Choroid plexus epithelial cell (primary cell): ENCODE results near the gene SPRR2E.

Source experiments
- DNase-seq: peaks from one replicate; pipeline ENCODE4 v3.0.0-alpha.2; 2010; ENCODE audit warnings: low read depth
- H3K4me3 ChIP-seq: 2 replicates; pipeline ENCODE4 v1.5.1; 2011; ENCODE audit warnings: low read depth, mild to moderate bottlenecking, control low read depth, low read length, moderate library complexity
- TF ChIP-seq, protein P1 (sequence below): conservative IDR thresholded peaks from 2 replicates; pipeline ENCODE4 v1.5.1; 2011; ENCODE audit warnings: low read depth, mild to moderate bottlenecking, control low read depth, inconsistent platforms, low read length, moderate library complexity

The SPRR2E gene

DNA sequence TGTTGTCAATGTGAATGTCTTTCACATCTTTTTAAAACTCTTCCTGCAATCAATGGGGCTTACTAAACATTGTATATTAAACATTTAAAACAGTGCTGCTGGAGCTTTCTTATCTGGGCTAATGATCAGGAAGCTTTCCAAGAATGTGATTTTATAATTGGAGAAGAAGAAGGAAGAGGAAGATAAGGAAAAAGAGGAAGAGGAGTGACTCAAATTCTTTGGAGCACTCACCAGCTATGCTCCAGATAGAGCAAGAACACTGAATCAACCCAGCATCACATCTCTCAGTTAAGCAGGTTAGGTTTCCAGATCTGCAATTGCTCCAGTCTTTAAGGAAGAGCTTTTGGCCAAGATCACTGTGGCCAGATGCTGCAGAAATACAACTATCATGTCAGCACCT lies 1.4 kb upstream of the SPRR2E start:
- TF ChIP-seq, protein P1, sequence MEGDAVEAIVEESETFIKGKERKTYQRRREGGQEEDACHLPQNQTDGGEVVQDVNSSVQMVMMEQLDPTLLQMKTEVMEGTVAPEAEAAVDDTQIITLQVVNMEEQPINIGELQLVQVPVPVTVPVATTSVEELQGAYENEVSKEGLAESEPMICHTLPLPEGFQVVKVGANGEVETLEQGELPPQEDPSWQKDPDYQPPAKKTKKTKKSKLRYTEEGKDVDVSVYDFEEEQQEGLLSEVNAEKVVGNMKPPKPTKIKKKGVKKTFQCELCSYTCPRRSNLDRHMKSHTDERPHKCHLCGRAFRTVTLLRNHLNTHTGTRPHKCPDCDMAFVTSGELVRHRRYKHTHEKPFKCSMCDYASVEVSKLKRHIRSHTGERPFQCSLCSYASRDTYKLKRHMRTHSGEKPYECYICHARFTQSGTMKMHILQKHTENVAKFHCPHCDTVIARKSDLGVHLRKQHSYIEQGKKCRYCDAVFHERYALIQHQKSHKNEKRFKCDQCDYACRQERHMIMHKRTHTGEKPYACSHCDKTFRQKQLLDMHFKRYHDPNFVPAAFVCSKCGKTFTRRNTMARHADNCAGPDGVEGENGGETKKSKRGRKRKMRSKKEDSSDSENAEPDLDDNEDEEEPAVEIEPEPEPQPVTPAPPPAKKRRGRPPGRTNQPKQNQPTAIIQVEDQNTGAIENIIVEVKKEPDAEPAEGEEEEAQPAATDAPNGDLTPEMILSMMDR = no peak
- no peak overlapping the region for H3K4me3 ChIP-seq
- no peak for DNase-seq

DNA sequence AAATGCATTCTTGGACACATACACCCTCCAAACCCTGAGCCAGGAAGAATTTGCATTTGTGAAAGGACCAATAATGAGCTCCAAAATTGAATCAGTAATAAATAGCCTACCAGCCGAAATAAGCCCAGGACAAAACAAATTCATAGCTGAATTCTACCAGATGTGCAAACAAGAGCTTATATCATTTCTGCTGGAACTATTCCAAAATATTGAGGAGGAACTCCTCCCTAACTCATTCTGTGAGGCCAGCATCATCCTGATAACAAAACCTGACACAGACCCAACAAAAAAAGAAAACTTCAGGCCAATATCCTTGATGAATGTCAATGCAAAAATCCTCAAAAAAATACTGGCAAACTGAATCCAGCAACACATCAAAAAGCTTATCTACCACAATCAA lies 6.7 kb downstream of the SPRR2E start:
- TF ChIP-seq, protein P1 = no peak
- H3K4me3 ChIP-seq = no peak overlapping the region
- no peak for DNase-seq

DNA sequence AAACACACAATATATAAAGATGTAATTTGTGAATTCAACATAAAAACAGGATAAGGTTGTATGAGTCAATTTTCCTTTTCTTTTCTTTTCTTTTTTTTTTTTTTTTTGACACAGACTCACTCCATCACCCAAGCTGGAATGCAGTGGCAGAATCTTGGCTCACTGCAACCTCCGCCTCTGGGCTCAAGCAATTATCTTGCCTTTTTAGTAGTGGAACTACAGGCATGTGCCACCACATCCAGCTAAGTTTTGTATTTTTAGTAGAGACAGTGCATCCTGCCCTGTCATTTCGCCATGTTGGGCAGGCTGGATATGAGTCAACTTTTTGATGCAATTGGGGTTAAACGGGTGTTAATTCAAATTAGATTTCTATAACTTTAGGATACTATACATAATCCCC lies 12.6 kb downstream of the SPRR2E start:
- DNase-seq = no peak
- TF ChIP-seq, protein P1 = no peak

DNA sequence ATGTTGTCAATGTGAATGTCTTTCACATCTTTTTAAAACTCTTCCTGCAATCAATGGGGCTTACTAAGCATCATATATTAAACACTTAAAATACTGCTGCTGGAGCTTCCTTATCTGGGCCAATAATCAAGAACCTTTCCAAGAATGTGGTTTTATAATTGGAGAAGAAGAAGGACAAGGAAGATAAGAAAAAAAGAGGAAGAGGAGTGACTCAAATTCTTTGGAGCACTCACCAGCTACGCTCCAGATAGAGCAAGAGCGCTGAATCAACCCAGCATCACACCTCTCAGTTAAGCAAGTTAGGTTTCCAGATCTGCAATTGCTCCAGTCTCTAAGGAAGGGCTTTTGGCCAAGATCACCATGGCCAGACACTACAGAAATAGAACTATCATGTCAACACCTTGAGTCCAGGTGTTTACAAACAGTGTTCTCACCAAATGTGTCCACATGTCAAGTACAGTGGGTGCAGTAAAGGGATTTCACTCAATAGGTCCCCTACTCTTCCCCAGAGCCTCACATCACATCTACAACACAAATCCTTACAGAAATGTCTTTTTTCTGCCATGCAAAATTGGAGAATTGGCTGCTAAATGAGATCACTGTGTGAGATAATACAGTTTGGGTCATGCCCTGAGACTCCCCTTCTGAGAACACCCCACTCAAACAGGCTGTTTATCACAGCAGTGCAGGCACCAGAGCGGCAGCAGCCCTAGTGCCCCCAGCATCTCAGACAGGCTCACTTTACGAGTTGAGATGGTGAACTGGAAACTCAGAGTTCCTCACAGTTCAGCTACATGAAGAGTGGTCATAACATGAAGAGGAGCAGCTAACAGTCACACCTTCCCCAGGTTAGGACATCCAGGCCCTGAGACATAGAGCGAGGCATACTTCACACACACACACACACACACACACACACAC lies 21.3 kb downstream of the SPRR2E start:
- H3K4me3 ChIP-seq = no peak overlapping the region
- TF ChIP-seq, protein P1 = no peak
- DNase-seq = no peak

More for the DNA sequence above, 12.6 kb downstream of the SPRR2E start:
- H3K4me3 ChIP-seq = no peak overlapping the region

DNA sequence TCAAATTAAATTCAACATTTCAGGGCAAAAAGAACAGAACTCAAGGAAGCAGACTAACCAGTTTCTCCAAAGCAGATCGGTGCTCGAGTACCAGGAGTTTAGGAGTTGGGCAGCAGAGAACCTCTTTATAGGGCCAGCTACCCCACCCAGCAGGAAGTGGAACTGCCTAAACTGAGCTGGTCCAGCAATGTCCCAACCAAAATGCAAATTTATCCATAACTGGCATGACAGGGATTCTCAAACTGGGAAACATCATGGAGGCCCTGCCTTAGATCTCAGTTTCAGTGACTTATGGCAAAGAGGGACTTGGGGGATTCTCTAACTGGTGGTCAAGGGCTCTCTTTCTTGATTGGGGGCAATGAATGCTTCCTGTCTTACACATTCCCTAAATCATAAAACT lies 22.8 kb downstream of the SPRR2E start, which contains the start of gene SPRR2B:
Gene SPRR2B, minus strand, starts transcription at position 101 of the 400 bp plus-strand sequence. CDS start 772 bp downstream, outside the sequence.
- TF ChIP-seq, protein P1 = no peak
- DNase-seq = no peak
- no peak within 1 kb of the TSS for H3K4me3 ChIP-seq

DNA sequence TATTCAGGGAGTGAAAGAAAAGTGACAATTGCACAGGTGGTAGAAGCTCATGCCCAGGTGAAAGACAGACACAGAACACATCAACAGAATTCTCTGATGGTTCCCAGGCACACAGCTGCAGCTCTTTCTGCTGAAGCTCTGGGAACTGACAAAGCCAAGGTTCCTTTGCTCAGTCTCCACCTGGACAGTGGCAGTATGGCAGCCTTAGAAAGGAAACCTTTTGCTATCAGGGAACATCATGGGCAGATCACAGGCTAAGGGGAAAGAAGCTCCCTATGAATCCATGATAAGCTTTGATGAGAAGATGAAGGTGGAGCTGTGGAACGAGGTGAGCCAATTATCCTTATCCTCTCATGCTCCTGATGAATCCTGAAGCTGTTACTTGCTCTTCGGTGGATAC lies 24.1 kb downstream of the SPRR2E start:
- TF ChIP-seq, protein P1 = no peak
- H3K4me3 ChIP-seq = no peak overlapping the region
- DNase-seq = no peak
